ENCODE data around the gene PPCS. TPM values are rescaled to one million over a fixed set of nuclear protein-coding genes. Genes with fewer than 3 reads are reported as not detected.

The PPCS gene
- total and polyA plus RNA-seq, 2 of the 8 experiments (the other 6 are each of a cell fraction or from before 2014, with no cell fraction given) = 24.5 to 35.3 TPM

DNA sequence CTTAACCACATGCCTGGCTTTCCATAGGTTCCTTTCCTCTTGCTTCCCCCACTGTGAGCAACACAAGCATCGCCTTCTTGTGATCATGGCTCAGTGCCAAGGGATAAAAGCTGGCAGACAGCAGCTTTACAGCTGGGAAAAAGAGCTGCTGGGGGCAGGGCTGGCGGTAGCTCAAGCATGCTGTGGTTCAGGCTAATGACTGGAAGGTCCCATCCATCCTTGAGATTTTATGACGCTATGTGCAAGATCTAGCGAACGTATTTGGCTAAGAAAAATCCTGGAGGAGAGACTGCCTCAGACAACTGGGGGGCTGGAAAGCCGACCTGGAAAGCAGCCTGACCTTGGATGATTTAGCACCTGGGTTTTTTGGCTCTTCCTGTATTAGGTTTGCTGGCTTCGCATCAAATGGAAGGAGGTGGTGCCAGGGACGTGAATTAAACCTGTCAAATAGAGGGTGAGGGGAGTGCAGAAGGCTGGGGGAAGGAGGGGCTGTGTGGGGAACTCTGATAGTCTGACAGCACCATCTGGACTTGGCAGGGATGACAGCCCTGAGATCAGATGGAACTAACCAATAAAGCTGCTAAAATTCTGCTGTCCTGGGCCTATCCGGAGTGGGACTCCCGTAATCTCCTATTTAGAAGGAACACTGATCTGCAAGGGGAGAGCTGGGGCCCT is 35.3 kb upstream of the PPCS start (continued):
- TF ChIP-seq CHD7 (IDR thresholded peaks at IDR 0.05; ENCODE audit: insufficient replicate concordance, low read length) (no peak), SP4 (IDR thresholded peaks at IDR 0.05; ENCODE audit: low read length) (no peak), SRF (IDR thresholded peaks at IDR 0.05; ENCODE audit: low read depth, low read length) (no peak)
